ENCODE data around the gene LASP1. TPM values are rescaled to one million over a fixed set of nuclear protein-coding genes. Genes with fewer than 3 reads are reported as not detected.
"Not testable (repeated sequence)": the region's sequence is repeated elsewhere in the genome, so short reads cannot be mapped to it uniquely, and the experiment has no call there.

LASP1 gene
- total RNA-seq, 1 donor from 2014 or later: 201 TPM

DNA sequence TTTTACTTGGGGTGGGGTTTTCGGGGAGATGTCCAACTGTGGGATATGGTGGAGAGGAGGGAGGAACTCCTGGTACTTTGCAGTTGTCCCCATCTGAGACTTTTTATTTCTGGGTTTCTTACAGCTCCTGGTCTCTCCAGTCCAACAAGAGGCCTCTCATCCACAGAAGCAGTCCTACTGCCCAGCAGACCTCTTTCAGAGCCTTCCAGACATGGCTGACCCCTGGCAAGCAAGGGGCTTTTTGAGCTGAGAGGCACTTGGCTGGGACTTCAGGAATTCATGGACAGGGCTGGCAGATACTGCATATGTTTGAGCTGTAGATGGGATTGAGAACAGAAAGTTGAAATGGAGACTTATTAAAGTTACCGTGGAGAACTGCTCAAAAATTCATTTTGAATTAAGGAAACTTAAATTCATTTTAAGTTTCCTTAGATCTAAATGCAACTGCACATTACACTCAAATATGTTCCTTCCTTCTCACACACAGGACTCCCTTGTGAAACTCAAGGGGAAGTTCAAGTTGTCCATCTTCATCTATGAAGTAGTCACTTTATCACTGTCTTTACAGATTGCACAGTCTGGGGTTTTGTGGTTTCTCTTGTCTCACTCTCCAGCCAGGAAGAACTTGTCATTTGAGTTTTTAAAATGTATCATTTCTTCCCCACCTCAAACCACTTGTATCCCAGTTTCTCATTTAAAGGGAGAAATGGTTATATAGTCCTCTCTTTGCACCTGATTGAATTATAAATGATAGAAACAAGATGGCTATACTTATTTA is 56.6 kb downstream of the LASP1 start:
- no peak for DNase-seq (ENCODE audit: low read depth)
- H3K36me3 ChIP-seq (ENCODE audit: control insufficient read depth, insufficient read depth, low read length): no peaks in the 10 kb centered on the region
- H3K27me3 ChIP-seq (ENCODE audit: control insufficient read depth, insufficient read depth, low read length): no peaks in the 10 kb centered on the region
- no peak overlapping the region for H3K4me3 ChIP-seq (ENCODE audit: low read depth, low read length)
- TF ChIP-seq CTCF (IDR thresholded peaks at IDR 0.05; ENCODE audit: insufficient read depth, low read length, poor library complexity, severe bottlenecking): no peak

DNA sequence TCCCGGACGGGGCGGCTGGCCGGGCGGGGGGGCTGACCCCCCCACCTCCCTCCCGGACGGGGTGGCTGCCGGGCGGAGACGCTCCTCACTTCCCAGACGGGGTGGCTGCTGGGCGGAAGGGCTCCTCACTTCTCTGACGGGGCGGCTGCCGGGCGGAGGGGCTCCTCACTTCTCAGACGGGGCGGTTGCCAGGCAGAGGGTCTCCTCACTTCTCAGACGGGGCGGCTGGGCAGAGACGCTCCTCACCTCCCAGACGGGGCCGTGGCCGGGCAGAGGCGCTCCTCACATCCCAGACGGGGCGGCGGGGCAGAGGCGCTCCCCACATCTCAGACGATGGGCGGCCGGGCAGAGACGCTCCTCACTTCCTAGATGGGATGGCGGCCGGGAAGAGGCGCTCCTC is 60.9 kb downstream of the LASP1 start:
- not testable (repeated sequence) for H3K27me3 ChIP-seq (ENCODE audit: control insufficient read depth, insufficient read depth, low read length); DNase-seq (ENCODE audit: low read depth); H3K4me3 ChIP-seq (ENCODE audit: low read depth, low read length); H3K36me3 ChIP-seq (ENCODE audit: control insufficient read depth, insufficient read depth, low read length)

DNA sequence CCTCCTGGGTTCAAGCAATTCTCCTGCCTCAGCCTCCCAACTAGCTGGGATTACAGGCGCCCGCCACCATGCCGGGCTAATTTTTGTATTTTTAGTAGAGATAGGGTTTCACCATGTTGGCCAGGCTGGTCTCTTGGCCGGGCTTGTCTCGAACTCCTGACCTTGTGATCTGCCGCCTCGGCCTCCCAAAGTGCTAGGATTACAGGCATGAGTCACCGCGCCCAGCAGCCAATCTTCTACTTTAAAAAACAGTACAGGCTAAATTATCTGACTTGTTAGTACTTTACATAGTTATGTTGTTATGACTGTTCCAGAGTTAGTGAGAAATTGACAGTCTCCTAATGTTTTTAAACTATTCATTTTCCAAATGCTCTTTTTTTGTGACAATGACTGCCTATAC is 64.1 kb downstream of the LASP1 start:
- not testable (repeated sequence) for DNase-seq (ENCODE audit: low read depth); H3K36me3 ChIP-seq (ENCODE audit: control insufficient read depth, insufficient read depth, low read length); H3K4me3 ChIP-seq (ENCODE audit: low read depth, low read length)

DNA sequence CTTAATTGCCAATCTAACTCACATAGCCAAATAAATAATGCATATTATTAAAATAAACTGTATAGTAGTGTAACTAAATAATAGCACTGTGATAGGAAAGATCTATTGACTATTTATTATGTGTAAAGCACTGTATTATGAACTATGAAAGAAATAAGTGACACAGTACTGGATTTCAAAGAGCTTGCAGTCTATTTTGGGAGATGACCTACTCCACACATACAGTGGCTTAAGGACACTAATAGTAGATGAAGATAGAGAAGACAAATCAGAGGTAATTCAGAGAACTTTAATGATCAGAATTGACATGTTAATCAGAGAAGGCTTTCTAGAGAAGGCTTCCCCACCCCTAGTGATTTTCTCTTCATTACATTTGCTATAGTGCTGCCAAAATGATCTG is 70.1 kb downstream of the LASP1 start:
- Histone ChIP-seq H3K27me3 (ENCODE audit: control insufficient read depth, insufficient read depth, low read length) (peaks cover 2% of the 10 kb centered on the region), H3K36me3 (ENCODE audit: control insufficient read depth, insufficient read depth, low read length) (no peaks in the 10 kb centered on the region), H3K4me3 (ENCODE audit: low read depth, low read length) (no peak overlapping the region)
- TF ChIP-seq CTCF (IDR thresholded peaks at IDR 0.05; ENCODE audit: insufficient read depth, low read length, poor library complexity, severe bottlenecking): no peak
- DNase-seq (ENCODE audit: low read depth): no peak

More for the DNA sequence above, 64.1 kb downstream of the LASP1 start:
- not testable (repeated sequence) for H3K27me3 ChIP-seq (ENCODE audit: control insufficient read depth, insufficient read depth, low read length)

- no peak overlapping the region for H3K4me3 ChIP-seq (ENCODE audit: low read depth, low read length)
- peaks cover 2% of the 10 kb centered on the region for H3K27me3 ChIP-seq (ENCODE audit: control insufficient read depth, insufficient read depth, low read length)
- DNase-seq (ENCODE audit: low read depth): no peak
- H3K36me3 ChIP-seq (ENCODE audit: control insufficient read depth, insufficient read depth, low read length): no peaks in the 10 kb centered on the region
- TF ChIP-seq CTCF (IDR thresholded peaks at IDR 0.05; ENCODE audit: insufficient read depth, low read length, poor library complexity, severe bottlenecking): no peak
Observed at GRCh38 chr17:38940404-38940803, 70.5 kb downstream of the LASP1 start.

- Histone ChIP-seq H3K4me3 (ENCODE audit: low read depth, low read length) (no peak overlapping the region), H3K36me3 (ENCODE audit: control insufficient read depth, insufficient read depth, low read length) (no peaks in the 10 kb centered on the region), H3K27me3 (ENCODE audit: control insufficient read depth, insufficient read depth, low read length) (no peaks in the 10 kb centered on the region)
- no peak for TF ChIP-seq CTCF (IDR thresholded peaks at IDR 0.05; ENCODE audit: insufficient read depth, low read length, poor library complexity, severe bottlenecking)
- no peak for DNase-seq (ENCODE audit: low read depth)
Observed at GRCh38 chr17:38942696-38943334, 73.0 kb downstream of the LASP1 start.

DNA sequence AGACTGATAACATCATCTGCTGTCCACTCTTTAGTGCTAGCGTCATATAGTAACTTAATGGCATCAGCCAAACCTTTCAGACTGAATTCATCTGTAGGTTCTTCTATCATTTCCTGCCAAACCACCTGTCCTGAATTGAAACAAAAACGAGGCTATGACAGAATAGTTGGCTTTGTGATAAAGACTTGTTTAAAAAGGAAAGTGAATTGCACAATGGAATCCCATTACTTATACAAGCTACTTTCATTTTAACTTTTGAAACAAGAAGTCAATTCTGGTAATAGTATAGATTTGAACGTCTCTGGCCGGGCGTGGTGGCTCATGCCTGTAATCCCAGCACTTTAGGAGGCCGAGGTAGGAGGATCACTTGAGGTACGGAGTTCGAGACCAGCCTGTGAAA is 73.7 kb downstream of the LASP1 start:
- no peak for DNase-seq (ENCODE audit: low read depth)
- no peak for TF ChIP-seq CTCF (IDR thresholded peaks at IDR 0.05; ENCODE audit: insufficient read depth, low read length, poor library complexity, severe bottlenecking)
- Histone ChIP-seq H3K27me3 (ENCODE audit: control insufficient read depth, insufficient read depth, low read length) (no peaks in the 10 kb centered on the region), H3K4me3 (ENCODE audit: low read depth, low read length) (no peak overlapping the region), H3K36me3 (ENCODE audit: control insufficient read depth, insufficient read depth, low read length) (no peaks in the 10 kb centered on the region)
